ENCODE data around the gene APH1B.

DNA sequence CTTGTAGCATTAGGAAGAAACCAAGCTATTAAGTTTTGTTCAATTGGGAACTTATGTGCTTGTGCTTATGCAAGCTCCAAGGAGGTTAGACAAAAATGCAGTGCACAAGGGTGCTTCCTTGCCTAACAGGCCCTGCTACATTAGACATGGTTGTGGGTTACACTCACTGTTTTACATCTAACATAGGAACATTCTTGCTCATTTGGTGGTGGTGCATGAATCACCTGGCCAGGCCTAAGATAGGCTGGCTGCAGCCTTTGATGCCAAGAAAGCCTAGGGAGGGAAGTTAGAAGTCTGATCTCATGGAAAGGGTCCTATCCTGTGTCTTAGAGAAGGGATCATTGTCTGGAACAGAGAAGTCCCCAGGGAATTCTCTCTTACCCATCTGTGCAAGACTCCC, 60.8 kb downstream of the APH1B start:
- TF ChIP-seq CTCF (IDR thresholded peaks at IDR 0.05) (no peak), POLR2AphosphoS5 (IDR thresholded peaks at IDR 0.05) (no peak), EP300 (IDR thresholded peaks at IDR 0.05) (no peak)

Data from gastroesophageal sphincter (tissue), 3 donors.